ENCODE data around the gene ARF6.
"Not testable (repeated sequence)": the region's sequence is repeated elsewhere in the genome, so short reads cannot be mapped to it uniquely, and the experiment has no call there.

ARF6 gene

DNA sequence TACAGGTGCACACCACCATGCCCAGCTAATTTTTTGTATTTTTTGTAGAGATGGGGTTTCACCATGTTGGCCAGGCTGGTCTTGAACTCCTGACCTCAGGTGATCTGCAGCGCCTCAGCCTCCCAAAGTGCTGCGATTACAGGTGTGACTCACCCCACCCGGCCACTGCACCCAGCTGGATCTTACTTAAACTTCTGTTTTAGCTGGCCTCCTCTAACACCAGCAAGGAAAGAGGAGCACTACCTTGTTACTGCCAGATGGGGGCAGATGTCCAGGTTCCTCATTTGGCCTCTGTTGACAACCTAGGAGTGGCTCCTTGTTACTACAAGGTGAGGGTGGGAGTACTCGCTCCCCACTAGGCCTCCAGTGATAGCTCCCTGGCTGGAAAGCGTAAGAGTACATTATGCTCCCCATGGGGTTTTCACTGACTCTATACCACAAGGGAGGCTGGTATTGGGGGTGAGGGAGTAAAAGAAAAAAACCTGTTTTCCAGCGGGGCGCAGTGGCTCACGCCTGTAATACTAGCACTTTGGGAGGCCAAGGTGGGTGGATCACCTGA is 13.2 kb upstream of the ARF6 start:
- peak; percentile 27 for DNase-seq

DNA sequence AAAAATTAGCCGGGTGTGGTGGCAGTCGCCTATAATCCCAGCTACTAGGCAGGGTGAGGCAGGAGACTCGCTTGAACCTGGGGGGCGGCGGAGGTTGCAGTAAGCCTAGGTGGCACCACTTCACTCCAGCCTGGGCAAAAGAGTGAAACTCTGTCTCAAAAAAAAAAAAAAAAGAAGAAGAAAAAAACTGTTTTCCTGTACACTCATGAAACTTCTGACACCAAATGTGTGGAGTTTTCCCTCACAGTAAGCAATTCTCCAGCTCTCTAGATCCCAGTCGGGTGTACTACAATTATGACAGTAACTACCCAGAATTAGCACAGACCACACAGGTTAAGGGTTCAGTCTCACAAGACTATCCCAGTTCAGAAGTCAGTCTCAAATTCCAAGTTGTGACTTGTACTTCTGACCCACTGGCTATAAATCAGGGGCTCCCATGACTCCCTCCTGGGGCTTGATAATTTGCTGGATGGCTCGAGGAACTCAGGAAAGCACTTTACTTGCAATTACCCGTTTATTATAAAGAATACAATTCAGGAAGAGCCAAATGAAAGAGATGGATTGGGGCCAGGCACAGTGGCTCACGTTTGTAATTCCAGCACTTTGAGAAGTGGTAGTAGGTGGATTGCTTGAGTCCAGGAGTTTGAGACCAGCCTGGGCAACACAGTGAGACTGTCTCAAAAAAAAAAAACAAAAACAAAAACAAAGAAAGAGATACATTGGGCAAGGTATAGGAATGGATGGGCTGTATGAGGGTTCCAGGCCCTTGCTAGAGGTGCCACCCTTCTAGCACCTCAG is 12.4 kb upstream of the ARF6 start:
- no peak for DNase-seq

DNA sequence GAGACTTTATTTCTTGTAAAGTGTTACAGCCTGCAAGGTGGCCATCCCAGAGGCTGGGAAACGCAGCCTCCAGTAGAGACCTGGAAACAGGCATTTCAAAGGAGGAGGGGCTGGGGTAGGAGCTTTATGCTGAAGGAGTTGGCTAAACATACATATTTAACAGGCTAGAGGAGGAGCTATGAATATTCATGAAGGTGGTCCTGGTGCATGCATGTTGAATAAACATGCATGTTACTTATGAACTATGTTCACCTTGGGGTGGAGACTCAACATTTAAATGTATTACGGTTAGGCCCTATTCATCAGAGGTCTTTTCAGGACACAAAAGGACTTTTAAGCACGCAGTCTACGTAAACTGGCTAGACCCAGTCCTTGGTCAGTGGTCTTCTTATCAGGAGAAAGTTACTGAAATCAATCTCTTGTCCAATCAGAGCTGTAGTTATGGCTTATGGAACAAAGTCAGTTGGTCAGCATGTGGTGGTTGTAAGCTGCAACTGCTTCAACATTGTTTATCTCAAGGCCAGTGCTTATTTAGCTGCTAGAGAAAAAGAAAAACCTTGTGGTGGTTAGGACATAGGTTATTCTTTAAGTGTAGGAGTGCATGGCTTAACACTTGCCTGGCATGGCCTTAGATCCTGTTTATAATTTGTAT is 11.4 kb upstream of the ARF6 start:
- DNase-seq: no peak

GRCh38 chr14:49882826-49883694 is 9.8 kb upstream of the ARF6 start:
- DNase-seq: no peak

DNA sequence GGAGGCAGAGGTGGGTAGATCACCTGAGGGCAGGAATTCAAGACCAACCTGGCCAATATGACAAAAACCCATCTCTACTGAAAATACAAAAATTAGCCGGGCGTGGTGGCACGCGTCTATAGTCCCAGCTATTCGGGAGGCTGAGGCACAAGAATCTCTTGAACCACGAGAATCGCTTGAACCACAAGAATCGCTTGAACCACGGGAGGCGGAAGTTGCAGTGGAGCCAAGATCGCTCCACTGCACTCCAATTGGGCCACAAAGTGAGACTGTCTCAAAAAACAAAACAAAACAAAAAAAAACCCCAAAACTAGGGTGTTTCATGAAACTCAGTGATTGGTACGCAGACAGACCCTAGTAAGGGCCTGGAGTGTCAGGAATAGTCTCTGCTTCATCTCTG is 6.4 kb upstream of the ARF6 start:
- DNase-seq: no peak

DNA sequence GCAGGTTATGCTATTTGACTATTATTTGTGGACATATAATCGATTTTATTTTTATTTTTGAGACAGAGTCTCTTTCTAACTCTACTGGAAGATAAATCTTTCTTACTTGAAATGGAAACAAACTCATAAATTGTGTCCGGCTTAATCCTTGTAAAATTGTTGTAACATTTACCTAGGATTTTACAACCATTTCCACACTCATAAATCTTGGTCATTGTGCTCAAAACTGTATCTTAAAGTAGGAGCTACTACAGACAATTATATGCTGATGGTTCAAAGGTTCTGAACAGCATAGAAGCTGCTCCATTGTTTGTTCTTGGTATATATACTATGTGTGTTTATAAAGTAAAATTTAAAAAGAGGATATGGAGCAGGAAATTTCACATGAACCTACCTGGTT is 4.6 kb upstream of the ARF6 start:
- no peak for DNase-seq

DNA sequence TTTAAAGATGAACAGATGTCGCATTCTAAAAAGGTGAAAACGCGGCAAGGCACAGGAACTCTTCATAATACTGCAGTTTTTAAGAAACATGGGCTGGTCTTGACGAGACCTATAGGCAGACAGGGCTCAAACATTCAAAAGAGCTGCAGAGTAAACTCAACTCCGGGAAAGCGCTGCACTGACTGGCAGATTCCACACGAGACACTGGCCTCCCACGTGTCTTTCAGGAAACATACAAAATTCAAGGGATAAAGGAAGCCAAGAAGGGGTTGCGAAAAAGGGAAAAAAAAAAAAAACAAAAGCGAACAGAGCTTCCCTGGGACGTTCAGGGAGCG is 614 bp upstream of the ARF6 start:
- peak; percentile 54 for DNase-seq

GRCh38 chr14:49893309-49894213 is 679 bp downstream of the ARF6 start:
- DNase-seq: no peak

GRCh38 chr14:49894214-49895107 is 1.6 kb downstream of the ARF6 start:
- DNase-seq: not testable (repeated sequence)

DNA sequence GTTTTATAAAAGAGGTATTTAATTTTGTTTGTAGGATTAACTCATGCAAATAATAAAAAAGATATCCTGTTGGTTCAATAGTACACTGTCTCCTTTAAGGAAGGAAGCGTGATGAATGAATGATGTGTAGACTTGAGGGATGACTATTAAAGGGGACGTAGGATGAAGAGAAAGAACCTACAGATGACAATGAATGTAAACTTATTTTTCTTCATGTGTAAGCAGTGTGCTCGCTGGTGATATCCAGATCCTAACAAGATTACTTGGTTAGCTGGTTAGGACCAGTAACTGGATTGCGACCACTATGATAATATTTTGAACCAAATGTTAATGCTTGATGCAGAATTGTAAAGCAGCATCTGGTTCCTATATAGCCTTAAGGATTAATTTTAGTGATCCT is 2.6 kb downstream of the ARF6 start:
- no peak for DNase-seq

DNA sequence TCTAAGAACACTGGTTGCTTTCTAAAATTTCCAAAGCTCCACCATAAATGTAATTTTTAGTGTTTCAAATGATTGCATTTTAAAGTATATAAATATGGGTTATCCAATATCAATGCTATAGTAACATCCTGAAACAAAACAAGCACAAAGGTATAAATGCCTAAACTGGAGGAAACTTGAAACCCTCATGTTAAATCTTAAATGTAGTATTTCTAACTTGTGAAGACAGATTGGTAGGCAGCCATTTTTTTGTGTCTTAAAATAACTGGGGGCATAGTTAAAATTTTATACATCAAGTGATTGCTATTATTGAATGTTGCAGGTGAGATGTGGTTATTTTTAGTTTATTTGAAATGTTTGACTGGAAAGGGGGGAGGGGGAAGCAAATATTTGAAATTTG is 3.4 kb downstream of the ARF6 start:
- DNase-seq: not testable (repeated sequence)

- DNase-seq: no peak
Measured at GRCh38 chr14:49896966-49897365, 4.1 kb downstream of the ARF6 start.

DNA sequence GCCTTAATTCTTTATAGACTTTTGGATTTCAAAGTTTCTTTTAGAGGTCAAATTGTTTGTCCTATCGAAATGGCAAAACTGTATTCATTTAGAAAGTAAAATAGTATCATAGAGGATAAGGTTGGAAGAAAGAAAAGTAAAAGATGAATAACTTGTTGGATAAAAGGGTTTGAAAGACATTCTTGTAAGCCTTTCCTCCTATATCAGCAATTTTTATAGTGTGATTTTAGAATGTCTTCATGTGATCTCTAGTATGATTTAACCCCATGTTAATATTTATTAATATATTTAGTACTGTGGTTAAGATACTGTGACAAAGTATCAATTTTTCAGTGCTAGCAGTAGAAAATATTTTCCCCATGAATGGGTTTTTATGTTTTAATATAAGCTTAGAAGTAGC is 4.5 kb downstream of the ARF6 start:
- no peak for DNase-seq

DNA sequence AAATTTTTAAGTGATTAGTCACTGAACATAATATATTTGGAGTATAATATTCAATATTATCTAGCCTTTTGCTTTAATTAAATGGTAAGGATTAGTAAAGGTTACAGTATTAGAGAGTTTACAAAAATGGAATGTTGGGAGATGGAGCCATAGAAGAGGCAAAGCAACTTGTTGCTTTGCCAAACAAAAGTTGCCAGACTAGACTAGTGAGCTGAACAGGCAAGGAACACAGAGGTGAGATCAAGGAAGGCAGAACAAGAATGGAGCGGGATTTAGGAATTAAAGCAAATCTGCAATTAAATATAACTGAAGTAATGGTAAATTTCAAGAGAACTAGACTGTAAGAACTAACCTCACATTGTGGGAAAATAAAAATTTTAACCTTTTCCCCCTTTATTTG is 5.1 kb downstream of the ARF6 start:
- DNase-seq: no peak

DNA sequence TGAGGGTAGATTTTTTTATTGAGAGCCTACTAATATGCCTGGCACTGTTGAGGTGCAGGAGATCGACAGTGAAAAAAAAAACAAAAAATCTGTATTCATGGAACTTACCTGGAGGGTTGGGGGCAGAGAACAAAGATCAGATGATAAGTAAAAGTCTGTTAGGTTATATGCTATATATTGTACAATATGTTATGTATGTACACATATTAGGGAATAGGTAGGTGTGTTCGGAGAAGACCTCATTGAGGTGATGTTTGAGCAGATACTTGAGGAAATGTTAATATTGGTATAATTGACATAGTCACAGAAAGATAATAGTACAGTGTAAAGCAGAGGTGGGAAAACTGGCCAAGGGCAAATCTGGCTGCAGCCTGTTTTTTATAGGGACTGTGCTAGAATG is 5.6 kb downstream of the ARF6 start:
- no peak for DNase-seq

DNA sequence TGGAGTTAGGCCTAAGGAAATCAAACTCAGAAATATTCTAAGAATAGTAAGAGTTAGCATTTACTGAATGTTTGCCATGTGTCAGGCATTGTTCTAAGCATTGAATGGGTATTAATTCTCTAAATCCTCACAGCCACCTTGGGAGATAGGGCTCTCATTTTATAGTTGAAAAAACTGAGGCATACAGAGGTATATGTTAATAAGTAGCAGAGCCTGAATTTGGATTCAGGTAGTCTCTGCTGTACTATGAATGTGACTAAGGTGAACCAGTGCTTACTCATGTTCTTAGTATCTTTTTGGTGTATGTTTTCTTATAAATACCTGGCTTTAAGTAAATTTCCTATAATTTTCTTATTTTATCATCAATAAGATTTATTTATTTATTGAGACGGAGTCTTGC is 8.1 kb downstream of the ARF6 start:
- no peak for DNase-seq

- not testable (repeated sequence) for DNase-seq
Measured at GRCh38 chr14:49902679-49903246, 9.9 kb downstream of the ARF6 start.

- DNase-seq: no peak
Measured at GRCh38 chr14:49904270-49904669, 11.4 kb downstream of the ARF6 start.

GRCh38 chr14:49905989-49906388 is 13.1 kb downstream of the ARF6 start:
- no peak for DNase-seq

GRCh38 chr14:49907186-49907585 is 14.3 kb downstream of the ARF6 start:
- no peak for DNase-seq

DNA sequence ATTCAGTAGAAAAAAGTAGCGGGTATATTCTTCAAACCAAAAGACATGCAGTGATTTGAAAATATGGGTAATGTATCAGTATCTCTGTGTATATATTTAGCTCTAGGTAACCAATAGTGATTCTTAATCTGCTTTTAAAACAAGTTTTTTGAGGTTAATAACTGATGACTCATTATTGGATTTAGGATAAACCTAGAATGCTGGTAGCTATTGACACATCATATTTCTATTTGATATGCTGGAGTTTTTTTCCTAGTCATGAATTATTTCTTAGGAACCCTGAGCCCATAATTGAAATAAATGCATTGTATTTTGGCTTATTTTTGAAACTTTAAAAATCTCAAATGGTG is 15.5 kb downstream of the ARF6 start:
- DNase-seq: no peak

Data from KG1 (cell line).